HL-60 (cell line): ENCODE measurements around the gene CNTNAP2.

Experiments used
- CTCF ChIP-seq: IDR thresholded peaks from one replicate; pipeline ENCODE4 v1.5.1; 2011; ENCODE audit warnings: low read length, control low read depth, inconsistent platforms; ENCODE audit not compliant: insufficient read depth
- GABPA ChIP-seq: IDR thresholded peaks from 2 replicates; pipeline ENCODE4 v1.6.1; 2012; ENCODE audit warnings: low read depth
- POLR2AphosphoS5 ChIP-seq: IDR thresholded peaks from 2 replicates; pipeline ENCODE4 v1.6.1; 2012; ENCODE audit warnings: low read depth
- REST ChIP-seq: IDR thresholded peaks from 2 replicates; pipeline ENCODE4 v1.6.1; 2012; ENCODE audit warnings: low read depth; ENCODE audit not compliant: insufficient replicate concordance
- SPI1 ChIP-seq: IDR thresholded peaks from 2 replicates; pipeline ENCODE4 v1.6.1; 2012; ENCODE audit warnings: low read depth, mild to moderate bottlenecking, borderline replicate concordance

- TF ChIP-seq CTCF = no peak
- no peak for TF ChIP-seq REST
- TF ChIP-seq POLR2AphosphoS5 = no peak
- TF ChIP-seq GABPA = no peak
- no peak for TF ChIP-seq SPI1
Measured at GRCh38 chr7:148400101-148400500, 2283.5 kb downstream of the CNTNAP2 start.
